OCI-LY3 (cell line): ENCODE measurements around the gene ZNF428.

Source experiments
- H2AFZ ChIP-seq: fragments of 200-600, 300-600 bp; shearing (Covaris generic); 2 replicates; pipeline ENCODE4 v1.6.0; 2014; ENCODE audit warnings: antibody characterized with exemption, low read depth, low read length
- H3K27ac ChIP-seq: fragments of 200-600, 300-600 bp; sonication (generic); 2 replicates; pipeline ENCODE4 v1.5.1; 2014; ENCODE audit warnings: mild to moderate bottlenecking, low read length, moderate library complexity, mixed read lengths
- H3K27me3 ChIP-seq: fragments of 200-600, 300-600 bp; sonication (generic); 2 replicates; pipeline ENCODE4 v1.6.1; 2014; ENCODE audit warnings: low read depth, low read length, mixed read lengths
- H3K36me3 ChIP-seq: fragments of 200-600, 300-600 bp; sonication (generic); replicated peaks from 2 replicates; pipeline ENCODE3; 2014; ENCODE audit warnings: low read depth, low read length, mixed read lengths
- H3K4me1 ChIP-seq: fragments of 300-600, 200-600 bp; sonication (generic); 2 replicates; pipeline ENCODE4 v1.6.1; 2014; ENCODE audit warnings: low read length, mixed read lengths
- H3K4me2 ChIP-seq: fragments of 200-600, 300-600 bp; sonication (generic); 2 replicates; pipeline ENCODE4 v1.6.1; 2014; ENCODE audit warnings: low read length, mixed read lengths
- H3K4me3 ChIP-seq: fragments of 300-600, 200-600 bp; sonication (generic); 2 replicates; pipeline ENCODE4 v1.5.1; 2014; ENCODE audit warnings: antibody characterized with exemption, mild to moderate bottlenecking, low read length, moderate library complexity
- H3K79me2 ChIP-seq: fragments of 300-600, 200-600 bp; shearing (Covaris generic); 2 replicates; pipeline ENCODE4 v1.6.1; 2014; ENCODE audit warnings: mild to moderate bottlenecking, low read length, mixed read lengths
- H3K9ac ChIP-seq: fragments of 300-600, 200-600 bp; shearing (Covaris generic); 2 replicates; pipeline ENCODE4 v1.6.0; 2014; ENCODE audit warnings: mild to moderate bottlenecking, low read length, moderate library complexity
- H3K9me3 ChIP-seq: fragments of 200-600, 300-600 bp; shearing (Covaris generic); 2 replicates; pipeline ENCODE4 v1.6.1; 2014; ENCODE audit warnings: low read length, mixed read lengths; ENCODE audit not compliant: insufficient read depth
- H4K20me1 ChIP-seq: fragments of 200-600, 300-600 bp; sonication (generic); 2 replicates; pipeline ENCODE4 v1.6.1; 2016; ENCODE audit warnings: low read length, mixed read lengths; ENCODE audit not compliant: insufficient read depth
- CTCF ChIP-seq: fragments of 200-600, 300-600 bp; sonication (generic); IDR thresholded peaks from 2 replicates; pipeline ENCODE4 v1.5.1; 2014; ENCODE audit warnings: antibody characterized with exemption, low read length, low read depth
- EZH2phosphoT487 ChIP-seq: fragments of 200-600 bp; shearing (Covaris generic); IDR thresholded peaks from 2 replicates; pipeline ENCODE4 v1.6.1; 2018; ENCODE audit warnings: antibody characterized with exemption, mixed run types, low read depth

The ZNF428 gene

GRCh38 chr19:43564800-43565199 lies 54.6 kb downstream of the ZNF428 start:
- Histone ChIP-seq H3K27ac (no peak overlapping the region), H2AFZ (no peak overlapping the region), H3K36me3 (peaks cover 6% of the 10 kb centered on the region), H3K79me2 (no peaks in the 10 kb centered on the region), H3K27me3 (no peaks in the 10 kb centered on the region), H3K4me3 (no peak overlapping the region), H3K4me1 (no peaks in the 10 kb centered on the region), H3K9me3 (no peaks in the 10 kb centered on the region), H3K4me2 (no peak overlapping the region), H4K20me1 (no peaks in the 10 kb centered on the region), H3K9ac (no peak overlapping the region)
- no peak for TF ChIP-seq CTCF
- no peak for TF ChIP-seq EZH2phosphoT487

- TF ChIP-seq EZH2phosphoT487: no peak
- no peak for TF ChIP-seq CTCF
- Histone ChIP-seq H3K27me3 (no peaks in the 10 kb centered on the region), H3K4me2 (no peak overlapping the region), H3K9me3 (no peaks in the 10 kb centered on the region), H3K36me3 (peaks cover 6% of the 10 kb centered on the region), H4K20me1 (no peaks in the 10 kb centered on the region), H3K27ac (no peak overlapping the region), H3K9ac (no peak overlapping the region), H3K4me1 (no peaks in the 10 kb centered on the region), H3K4me3 (no peak overlapping the region), H2AFZ (no peak overlapping the region), H3K79me2 (no peaks in the 10 kb centered on the region)
Measured at GRCh38 chr19:43563816-43564457, 55.5 kb downstream of the ZNF428 start.

- H4K20me1 ChIP-seq: no peaks in the 10 kb centered on the region
- H3K4me3 ChIP-seq: no peak overlapping the region
- no peak overlapping the region for H2AFZ ChIP-seq
- no peak overlapping the region for H3K9ac ChIP-seq
- H3K27ac ChIP-seq: no peak overlapping the region
- peaks cover 6% of the 10 kb centered on the region for H3K36me3 ChIP-seq
- H3K4me2 ChIP-seq: no peak overlapping the region
- H3K9me3 ChIP-seq: no peaks in the 10 kb centered on the region
- TF ChIP-seq CTCF (no peak), EZH2phosphoT487 (no peak)
- no peaks in the 10 kb centered on the region for H3K27me3 ChIP-seq
- no peaks in the 10 kb centered on the region for H3K79me2 ChIP-seq
- no peaks in the 10 kb centered on the region for H3K4me1 ChIP-seq
Measured at GRCh38 chr19:43562698-43563241, 56.7 kb downstream of the ZNF428 start.

- H3K4me2 ChIP-seq: no peak overlapping the region
- H3K4me3 ChIP-seq: no peak overlapping the region
Measured at GRCh38 chr19:43562226-43562697, 57.2 kb downstream of the ZNF428 start.

More at GRCh38 chr19:43562226-43562697, 57.2 kb downstream of the ZNF428 start:
- no peaks in the 10 kb centered on the region for H4K20me1 ChIP-seq
- H3K9ac ChIP-seq: no peak overlapping the region
- H3K9me3 ChIP-seq: no peaks in the 10 kb centered on the region
- H3K36me3 ChIP-seq: peaks cover 6% of the 10 kb centered on the region
- H3K27me3 ChIP-seq: no peaks in the 10 kb centered on the region
- no peak overlapping the region for H2AFZ ChIP-seq
- H3K4me1 ChIP-seq: no peaks in the 10 kb centered on the region
- no peak overlapping the region for H3K27ac ChIP-seq
- H3K79me2 ChIP-seq: no peaks in the 10 kb centered on the region
- TF ChIP-seq EZH2phosphoT487: no peak
- TF ChIP-seq CTCF: no peak
